GM23248 (cell line): Measurements from ENCODE around the gene CEP131.

Experiments
- EZH2 ChIP-seq: fragments of 200-600 bp; sonication (generic); IDR thresholded peaks from 2 replicates; pipeline ENCODE4 v1.6.1; 2018; ENCODE audit warnings: antibody characterized with exemption, mild to moderate bottlenecking; ENCODE audit not compliant: insufficient read depth, poor library complexity, severe bottlenecking
- EZH2phosphoT487 ChIP-seq: fragments of 200-600 bp; sonication (generic); IDR thresholded peaks from 2 replicates; pipeline ENCODE4 v1.6.1; 2018; ENCODE audit warnings: antibody characterized with exemption, moderate library complexity, mild to moderate bottlenecking, low read depth; ENCODE audit not compliant: insufficient read depth

DNA sequence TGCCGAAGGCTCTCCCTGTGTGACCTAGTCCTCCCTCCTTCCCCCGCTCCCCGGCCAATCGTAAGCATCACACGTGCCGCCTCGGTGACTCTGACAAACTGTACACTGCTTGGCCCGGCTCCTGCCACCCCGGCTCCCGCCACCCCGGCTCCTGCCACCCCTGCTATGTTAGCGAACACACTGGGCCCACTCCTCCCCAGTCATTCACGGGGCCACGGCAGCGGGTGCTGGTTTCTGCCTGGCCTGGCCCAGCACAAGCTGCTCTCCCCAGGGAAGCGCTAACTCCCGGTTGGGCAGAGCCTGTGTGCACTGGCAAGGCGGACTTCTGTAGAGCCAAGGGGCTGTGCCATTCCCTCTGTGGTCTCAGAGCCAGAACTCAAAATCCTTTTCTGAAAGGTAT, 38.3 kb upstream of the CEP131 start:
- TF ChIP-seq EZH2 (no peak), EZH2phosphoT487 (no peak)
